SJCRH30 (cell line): Measurements from ENCODE around the gene MAP4. TPM values are rescaled to one million over a fixed set of nuclear protein-coding genes. Genes with fewer than 3 reads are reported as not detected.

ENCODE experiments used
- DNase-seq, 2 experiments: peaks; one replicate each; pipeline ENCODE4 v3.0.0-alpha.2; 2015 to 2020
- H3K27ac ChIP-seq: fragments of 250-450 bp; sonication (Bioruptor Pico); 2 replicates; pipeline ENCODE4 v1.5.1; 2020; ENCODE audit warnings: mild to moderate bottlenecking, moderate library complexity
- H3K27me3 ChIP-seq: fragments of 250-450 bp; sonication (Bioruptor Pico); 2 replicates; pipeline ENCODE4 v1.5.1; 2020; ENCODE audit warnings: mild to moderate bottlenecking, moderate library complexity
- H3K36me3 ChIP-seq: fragments of 250-450 bp; sonication (Bioruptor Pico); 2 replicates; pipeline ENCODE4 v1.5.1; 2020; ENCODE audit warnings: mild to moderate bottlenecking, moderate library complexity
- H3K4me1 ChIP-seq: fragments of 250-450 bp; sonication (Bioruptor Pico); 2 replicates; pipeline ENCODE4 v1.5.1; 2020; ENCODE audit warnings: mild to moderate bottlenecking, moderate library complexity
- H3K4me3 ChIP-seq: fragments of 250-450 bp; sonication (Bioruptor Pico); 2 replicates; pipeline ENCODE4 v1.5.1; 2020; ENCODE audit warnings: mild to moderate bottlenecking, moderate library complexity
- H3K9me3 ChIP-seq: fragments of 250-450 bp; sonication (Bioruptor Pico); replicated peaks from 2 replicates; pipeline ENCODE4 v1.5.1; 2020; ENCODE audit warnings: mild to moderate bottlenecking, moderate library complexity
- total RNA-seq: library from RNA; depleted of rRNA; stranded (reverse); fragments of >200 nt; shearing (Covaris generic); gene quantifications from 2 replicates; pipeline ENCODE4 v1.2.3, GENCODE V29; 2014

The MAP4 gene
- total RNA-seq, 1 experiment from 2014 or later: 65.4 TPM

GRCh38 chr3:47909607-47910006 lies 106.6 kb downstream of the MAP4 start:
- H3K36me3 ChIP-seq: peaks cover 23% of the 10 kb centered on the region
- no peak overlapping the region for H3K27ac ChIP-seq
- no peaks in the 10 kb centered on the region for H3K9me3 ChIP-seq
- no peaks in the 10 kb centered on the region for H3K4me1 ChIP-seq
- H3K27me3 ChIP-seq: no peaks in the 10 kb centered on the region
- no peak overlapping the region for H3K4me3 ChIP-seq
- no peak for DNase-seq

GRCh38 chr3:47908744-47909143 lies 107.5 kb downstream of the MAP4 start:
- H3K27me3 ChIP-seq: no peaks in the 10 kb centered on the region
- H3K4me1 ChIP-seq: no peaks in the 10 kb centered on the region
- no peak for DNase-seq
- no peak overlapping the region for H3K27ac ChIP-seq
- H3K36me3 ChIP-seq: peaks cover 21% of the 10 kb centered on the region
- no peak overlapping the region for H3K4me3 ChIP-seq
- H3K9me3 ChIP-seq: no peaks in the 10 kb centered on the region

GRCh38 chr3:47907784-47908183 lies 108.4 kb downstream of the MAP4 start:
- Histone ChIP-seq H3K36me3 (peaks cover 14% of the 10 kb centered on the region), H3K27me3 (no peaks in the 10 kb centered on the region), H3K27ac (no peak overlapping the region), H3K4me3 (no peak overlapping the region), H3K9me3 (no peaks in the 10 kb centered on the region), H3K4me1 (no peaks in the 10 kb centered on the region)
- no peak for DNase-seq

- Histone ChIP-seq H3K4me1 (no peaks in the 10 kb centered on the region), H3K27me3 (no peaks in the 10 kb centered on the region), H3K9me3 (no peaks in the 10 kb centered on the region), H3K4me3 (no peak overlapping the region), H3K36me3 (peaks cover 9% of the 10 kb centered on the region), H3K27ac (no peak overlapping the region)
- DNase-seq: no peak
Measured at GRCh38 chr3:47902746-47903145, 113.5 kb downstream of the MAP4 start.

GRCh38 chr3:47901280-47901833 lies 114.9 kb downstream of the MAP4 start:
- Histone ChIP-seq H3K27ac (no peak overlapping the region), H3K27me3 (no peaks in the 10 kb centered on the region), H3K4me1 (no peaks in the 10 kb centered on the region), H3K9me3 (no peaks in the 10 kb centered on the region), H3K36me3 (peaks cover 9% of the 10 kb centered on the region), H3K4me3 (no peak overlapping the region)
- no peak for DNase-seq

GRCh38 chr3:47899495-47900108 lies 116.6 kb downstream of the MAP4 start:
- H3K4me3 ChIP-seq: no peak overlapping the region
- no peaks in the 10 kb centered on the region for H3K4me1 ChIP-seq
- H3K9me3 ChIP-seq: no peaks in the 10 kb centered on the region
- H3K36me3 ChIP-seq: peaks cover 9% of the 10 kb centered on the region
- no peak overlapping the region for H3K27ac ChIP-seq
- no peaks in the 10 kb centered on the region for H3K27me3 ChIP-seq
- DNase-seq: no peak

GRCh38 chr3:47897954-47898353 lies 118.3 kb downstream of the MAP4 start:
- Histone ChIP-seq H3K27ac (no peak overlapping the region), H3K4me3 (no peak overlapping the region), H3K36me3 (peaks cover 9% of the 10 kb centered on the region), H3K9me3 (no peaks in the 10 kb centered on the region), H3K27me3 (no peaks in the 10 kb centered on the region), H3K4me1 (no peaks in the 10 kb centered on the region)
- DNase-seq: no peak

GRCh38 chr3:47896736-47897135 lies 119.5 kb downstream of the MAP4 start:
- DNase-seq: no peak
- Histone ChIP-seq H3K4me3 (no peak overlapping the region), H3K27me3 (no peaks in the 10 kb centered on the region), H3K4me1 (no peaks in the 10 kb centered on the region), H3K36me3 (peaks cover 9% of the 10 kb centered on the region), H3K27ac (no peak overlapping the region), H3K9me3 (no peaks in the 10 kb centered on the region)

- H3K4me1 ChIP-seq: no peaks in the 10 kb centered on the region
- H3K27me3 ChIP-seq: no peaks in the 10 kb centered on the region
- no peak overlapping the region for H3K27ac ChIP-seq
- no peak for DNase-seq
- no peak overlapping the region for H3K4me3 ChIP-seq
- peaks cover 11% of the 10 kb centered on the region; the same call in 1 of the 2 replicates for H3K36me3 ChIP-seq
- H3K9me3 ChIP-seq: no peaks in the 10 kb centered on the region
Measured at GRCh38 chr3:47895241-47895640, 121.0 kb downstream of the MAP4 start.

GRCh38 chr3:47892286-47893040 lies 123.8 kb downstream of the MAP4 start:
- H3K4me3 ChIP-seq: no peak overlapping the region
- no peak for DNase-seq
- H3K36me3 ChIP-seq: peaks cover 20% of the 10 kb centered on the region
- H3K4me1 ChIP-seq: no peaks in the 10 kb centered on the region
- no peak overlapping the region for H3K27ac ChIP-seq
- H3K9me3 ChIP-seq: no peaks in the 10 kb centered on the region
- H3K27me3 ChIP-seq: no peaks in the 10 kb centered on the region

- peaks cover 20% of the 10 kb centered on the region for H3K36me3 ChIP-seq
Measured at GRCh38 chr3:47891613-47892005, 124.6 kb downstream of the MAP4 start.

GRCh38 chr3:47890828-47891612 lies 125.2 kb downstream of the MAP4 start:
- Histone ChIP-seq H3K27me3 (no peaks in the 10 kb centered on the region), H3K9me3 (no peaks in the 10 kb centered on the region), H3K4me1 (no peaks in the 10 kb centered on the region), H3K4me3 (no peak overlapping the region), H3K27ac (no peak overlapping the region), H3K36me3 (peaks cover 20% of the 10 kb centered on the region)
- no peak for DNase-seq

More at GRCh38 chr3:47891613-47892005, 124.6 kb downstream of the MAP4 start:
- Histone ChIP-seq H3K4me3 (no peak overlapping the region), H3K27me3 (no peaks in the 10 kb centered on the region), H3K4me1 (no peaks in the 10 kb centered on the region), H3K9me3 (no peaks in the 10 kb centered on the region), H3K27ac (no peak overlapping the region)
- no peak for DNase-seq

- H3K4me1 ChIP-seq: no peaks in the 10 kb centered on the region
- H3K4me3 ChIP-seq: no peak overlapping the region
- no peaks in the 10 kb centered on the region for H3K9me3 ChIP-seq
- H3K36me3 ChIP-seq: peaks cover 22% of the 10 kb centered on the region
- H3K27me3 ChIP-seq: no peaks in the 10 kb centered on the region
- no peak for DNase-seq
- H3K27ac ChIP-seq: no peak overlapping the region
Measured at GRCh38 chr3:47890126-47890827, 125.9 kb downstream of the MAP4 start.

- Histone ChIP-seq H3K27me3 (no peaks in the 10 kb centered on the region), H3K27ac (no peak overlapping the region), H3K9me3 (no peaks in the 10 kb centered on the region), H3K4me1 (no peaks in the 10 kb centered on the region), H3K4me3 (no peak overlapping the region), H3K36me3 (peaks cover 23% of the 10 kb centered on the region)
- no peak for DNase-seq
Measured at GRCh38 chr3:47888986-47889757, 127.0 kb downstream of the MAP4 start.
